ENCODE results near the gene CTNNA1. TPM values are rescaled to one million over a fixed set of nuclear protein-coding genes. Genes with fewer than 3 reads are reported as not detected.

CTNNA1 gene
- total RNA-seq, 3 donors from 2014 or later (not counting 1 experiment from before 2014, with no cell fraction given), result 34.4 to 53.0 (median 49.8) TPM

DNA sequence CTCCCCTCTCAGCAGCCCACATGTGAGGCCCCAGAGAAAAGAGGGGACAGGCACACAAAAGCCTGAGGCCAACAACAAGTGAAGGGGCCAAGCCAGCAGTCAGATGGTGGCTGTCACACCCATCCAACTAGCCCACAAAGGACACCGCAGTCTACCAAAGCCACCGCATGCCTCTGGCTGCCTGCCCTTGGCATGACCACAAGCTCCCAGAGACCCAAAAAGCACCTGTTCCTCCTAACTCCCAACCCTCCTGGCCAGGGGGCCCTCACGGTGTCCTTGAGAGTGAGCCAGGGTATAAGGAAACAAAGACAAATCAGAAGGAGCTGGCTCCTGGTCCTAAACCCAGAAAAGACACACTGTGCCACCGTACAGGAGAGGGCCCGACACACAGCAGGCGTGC lies 199.7 kb downstream of the CTNNA1 start:
- Histone ChIP-seq H3K27me3 (ENCODE audit: control insufficient read depth, insufficient read depth, low read length) (no peaks in the 10 kb centered on the region), H3K9me3 (ENCODE audit: control insufficient read depth, insufficient read depth, low read length) (no peaks in the 10 kb centered on the region), H3K36me3 (ENCODE audit: control insufficient read depth, insufficient read depth, low read length) (no peaks in the 10 kb centered on the region), H3K4me3 (ENCODE audit: low read length) (no peak overlapping the region), H3K4me1 (ENCODE audit: control insufficient read depth, insufficient read depth, low read length) (peaks cover 23% of the 10 kb centered on the region), H3K27ac (ENCODE audit: low read length) (no peak overlapping the region)
- peak overlapping the region in 1 of 2 donors; percentile 76 for H3K27ac Mint-ChIP-seq
- H3K27me3 Mint-ChIP-seq (ENCODE audit: low read depth in 2 of 2), result peaks cover 0 to 3% of the 10 kb centered on the region in 2 donors
- no peaks in the 10 kb centered on the region for H3K36me3 Mint-ChIP-seq
- TF ChIP-seq, protein P1, sequence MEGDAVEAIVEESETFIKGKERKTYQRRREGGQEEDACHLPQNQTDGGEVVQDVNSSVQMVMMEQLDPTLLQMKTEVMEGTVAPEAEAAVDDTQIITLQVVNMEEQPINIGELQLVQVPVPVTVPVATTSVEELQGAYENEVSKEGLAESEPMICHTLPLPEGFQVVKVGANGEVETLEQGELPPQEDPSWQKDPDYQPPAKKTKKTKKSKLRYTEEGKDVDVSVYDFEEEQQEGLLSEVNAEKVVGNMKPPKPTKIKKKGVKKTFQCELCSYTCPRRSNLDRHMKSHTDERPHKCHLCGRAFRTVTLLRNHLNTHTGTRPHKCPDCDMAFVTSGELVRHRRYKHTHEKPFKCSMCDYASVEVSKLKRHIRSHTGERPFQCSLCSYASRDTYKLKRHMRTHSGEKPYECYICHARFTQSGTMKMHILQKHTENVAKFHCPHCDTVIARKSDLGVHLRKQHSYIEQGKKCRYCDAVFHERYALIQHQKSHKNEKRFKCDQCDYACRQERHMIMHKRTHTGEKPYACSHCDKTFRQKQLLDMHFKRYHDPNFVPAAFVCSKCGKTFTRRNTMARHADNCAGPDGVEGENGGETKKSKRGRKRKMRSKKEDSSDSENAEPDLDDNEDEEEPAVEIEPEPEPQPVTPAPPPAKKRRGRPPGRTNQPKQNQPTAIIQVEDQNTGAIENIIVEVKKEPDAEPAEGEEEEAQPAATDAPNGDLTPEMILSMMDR (IDR thresholded peaks at IDR 0.05), result no peak
- ATAC-seq (peak; percentile 36 to 54 (median 52)), DNase-seq (no peak)
- H3K4me1 Mint-ChIP-seq, result peaks cover 21 to 23% of the 10 kb centered on the region in 2 donors
- H3K9me3 Mint-ChIP-seq, result no peaks in the 10 kb centered on the region
- intact Hi-C loops (cut with micrococcal nuclease), result no loop called here
- H3K4me3 Mint-ChIP-seq, result peak overlapping the region; percentile 52
- 19% methylated on average over 6 of the region's 6 CpGs for WGBS (ENCODE audit: insufficient coverage)

DNA sequence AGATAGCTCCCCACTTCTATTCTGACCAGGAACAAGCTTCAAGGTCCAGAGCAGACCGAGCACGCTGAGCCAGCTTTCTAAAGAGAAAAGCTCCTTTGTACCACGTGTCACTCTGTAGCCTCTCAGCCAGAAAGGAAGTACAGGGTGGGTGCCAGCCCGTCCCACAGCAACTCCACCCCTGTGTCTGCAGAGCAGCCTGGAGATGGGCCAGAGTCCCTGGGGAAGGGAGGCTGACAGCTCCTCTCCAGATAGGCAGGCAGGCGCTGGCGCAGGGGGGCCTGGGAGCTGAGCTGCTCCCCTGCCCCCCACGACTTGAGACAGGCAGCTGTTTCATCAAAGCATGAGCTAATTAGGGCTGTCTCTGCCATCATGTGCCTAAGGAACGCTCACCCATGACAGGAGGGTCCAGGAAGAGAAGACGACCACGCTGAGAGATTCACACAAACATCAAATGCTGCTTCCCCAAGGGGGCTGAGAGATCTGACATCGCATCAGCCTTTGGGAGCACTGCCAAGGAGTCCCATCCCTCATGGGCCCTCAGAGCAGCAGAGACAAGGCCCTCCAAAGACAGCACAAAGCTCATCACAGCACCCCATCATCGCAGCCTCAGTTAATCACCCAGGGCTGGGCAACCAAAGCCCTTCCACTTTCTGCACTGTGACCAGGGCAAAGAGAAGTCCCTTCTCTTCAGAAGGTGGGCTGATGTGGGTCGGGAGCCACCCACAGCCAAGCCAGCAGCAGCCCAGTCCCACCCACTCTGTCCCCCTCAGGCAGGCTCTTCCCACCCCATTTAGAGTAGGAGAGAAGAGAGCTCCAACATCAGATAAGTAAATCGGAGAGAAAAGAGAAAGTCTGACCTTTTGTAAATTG lies 200.4 kb downstream of the CTNNA1 start:
- Histone ChIP-seq H3K4me1 (ENCODE audit: control insufficient read depth, insufficient read depth, low read length) (peaks cover 23% of the 10 kb centered on the region), H3K27me3 (ENCODE audit: control insufficient read depth, insufficient read depth, low read length) (no peaks in the 10 kb centered on the region), H3K36me3 (ENCODE audit: control insufficient read depth, insufficient read depth, low read length) (no peaks in the 10 kb centered on the region), H3K9me3 (ENCODE audit: control insufficient read depth, insufficient read depth, low read length) (no peaks in the 10 kb centered on the region), H3K27ac (ENCODE audit: low read length) (no peak overlapping the region), H3K4me3 (ENCODE audit: low read length) (no peak overlapping the region)
- peaks cover 0 to 3% of the 10 kb centered on the region in 2 donors for H3K27me3 Mint-ChIP-seq (ENCODE audit: low read depth in 2 of 2)
- peak; percentile 80 to 94 (median 90) for ATAC-seq
- peaks cover 21 to 23% of the 10 kb centered on the region in 2 donors for H3K4me1 Mint-ChIP-seq
- H3K9me3 Mint-ChIP-seq, result no peaks in the 10 kb centered on the region
- H3K36me3 Mint-ChIP-seq, result no peaks in the 10 kb centered on the region
- intact Hi-C loops (cut with micrococcal nuclease), result no loop called here
- 32% methylated on average over 13 of the region's 14 CpGs for WGBS (ENCODE audit: insufficient coverage)
- TF ChIP-seq, protein P1 (IDR thresholded peaks at IDR 0.05), result no peak
- DNase-seq, result peak in 1 of 2 donors; percentile 40
- peak overlapping the region; percentile 53 to 76 for H3K27ac Mint-ChIP-seq
- H3K4me3 Mint-ChIP-seq, result peak overlapping the region; percentile 52

DNA sequence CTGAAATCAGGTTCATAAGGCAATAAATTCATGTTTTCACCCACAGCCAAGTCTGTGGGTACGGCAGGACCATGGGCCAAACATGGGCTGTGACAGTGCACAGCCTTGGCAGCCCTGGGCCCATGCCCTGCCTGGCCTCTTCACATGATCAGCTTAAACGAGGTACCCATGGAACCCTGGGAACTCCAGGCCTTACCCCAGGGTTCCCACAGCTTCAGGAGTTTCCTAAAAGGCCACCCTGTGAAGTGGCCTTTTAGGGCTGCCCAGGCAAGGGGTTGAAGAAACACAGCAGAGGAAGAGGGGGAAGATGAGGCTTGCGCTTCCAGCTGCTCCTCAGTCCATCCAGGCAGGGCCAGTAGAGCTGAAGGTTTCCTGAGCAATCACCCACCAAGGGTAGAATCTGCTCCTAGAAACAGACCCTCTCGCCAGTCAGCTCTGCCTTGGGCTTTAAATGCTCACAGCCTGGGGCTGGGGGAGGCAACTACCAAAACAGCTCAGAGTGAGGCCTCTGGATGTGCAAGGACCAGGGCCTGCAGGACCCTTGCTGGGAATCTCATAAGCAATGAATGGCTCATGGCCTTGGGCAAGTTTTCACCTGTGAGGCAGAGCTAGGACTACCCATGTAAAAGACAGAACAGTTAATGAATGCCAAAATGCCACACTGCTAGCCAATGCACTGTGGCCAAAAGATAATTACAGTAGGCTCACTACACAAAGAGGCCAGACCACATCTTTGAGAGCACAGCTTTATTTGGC lies 201.2 kb downstream of the CTNNA1 start:
- H3K36me3 Mint-ChIP-seq, result no peaks in the 10 kb centered on the region

More for the DNA sequence above, 201.2 kb downstream of the CTNNA1 start:
- Mint-ChIP-seq H3K9me3 (no peaks in the 10 kb centered on the region), H3K27me3 (ENCODE audit: low read depth in 2 of 2) (peaks cover 0 to 3% of the 10 kb centered on the region in 2 donors), H3K4me3 (no peak overlapping the region), H3K4me1 (peaks cover 21 to 23% of the 10 kb centered on the region in 2 donors), H3K27ac (peak overlapping the region in 1 of 2 donors; percentile 76)
- no peak for DNase-seq
- peaks cover 23% of the 10 kb centered on the region for H3K4me1 ChIP-seq (ENCODE audit: control insufficient read depth, insufficient read depth, low read length)
- no peak for ATAC-seq
- H3K27me3 ChIP-seq (ENCODE audit: control insufficient read depth, insufficient read depth, low read length), result no peaks in the 10 kb centered on the region
- TF ChIP-seq, protein P1 (IDR thresholded peaks at IDR 0.05), result no peak
- intact Hi-C loops (cut with micrococcal nuclease), result no loop called here
- H3K27ac ChIP-seq (ENCODE audit: low read length), result no peak overlapping the region
- no peak overlapping the region for H3K4me3 ChIP-seq (ENCODE audit: low read length)
- H3K9me3 ChIP-seq (ENCODE audit: control insufficient read depth, insufficient read depth, low read length), result no peaks in the 10 kb centered on the region
- no peaks in the 10 kb centered on the region for H3K36me3 ChIP-seq (ENCODE audit: control insufficient read depth, insufficient read depth, low read length)
- 92% methylated on average over 4 of the region's 4 CpGs for WGBS (ENCODE audit: insufficient coverage)

All from natural killer cell (primary cell).